HCT116 (cell line): ENCODE data around the gene ADAMTS20. TPM values are rescaled to one million over a fixed set of nuclear protein-coding genes. Genes with fewer than 3 reads are reported as not detected.

Experiments used
- ATAC-seq: fragments of 200-7000 bp; cut with Tn5 transposase; 2 replicates; pipeline ENCODE4 v1.9.1; 2020; ENCODE audit warnings: mild to moderate bottlenecking, moderate library complexity
- BruUV-seq: library from RNA; stranded (reverse); fragments of 400-500 nt; replicated peaks from 2 replicates; lab custom pipeline; 2021; lab: Mats Ljungman, UMichigan
- CTCF ChIA-PET: fragments of 300-600 bp; sonication (Branson Sonifier 250); formaldehyde crosslinking; loops from one replicate; lab custom pipeline; 2021; ENCODE audit warnings: antibody characterized with exemption; lab: Charles Lee
- POLR2A ChIA-PET: fragments of 300-600, 350-600 bp; sonication (Branson Sonifier 250); formaldehyde crosslinking; loops from one replicate; lab custom pipeline; 2021; ENCODE audit warnings: antibody characterized with exemption; lab: Charles Lee
- RAD21 ChIA-PET, 2 experiments: fragments of 300-600 bp; sonication (Branson Sonifier 250); formaldehyde crosslinking; loops; one replicate each; lab custom pipeline; 2023; ENCODE audit warnings: low total read pairs in 2 of 2; ENCODE audit not compliant: uncharacterized antibody in 2 of 2, unreplicated experiment in 2 of 2, low non-redundant PET in 1 of 2; lab: Charles Lee
- DNase-seq: peaks from one replicate; pipeline ENCODE4 v3.0.0-alpha.2; 2010; ENCODE audit warnings: low read depth, low spot score
- H2AFZ ChIP-seq: fragments of 200-600 bp; shearing (Covaris generic), sonication (generic); 2 replicates; pipeline ENCODE4 v1.6.1; 2017; ENCODE audit warnings: low read depth, mixed run types, mixed read lengths, antibody characterized with exemption, low read length; ENCODE audit not compliant: poor library complexity, severe bottlenecking
- H3K27ac ChIP-seq: 2 replicates; pipeline ENCODE4 v1.5.1; 2012; ENCODE audit warnings: low read depth, low read length
- H3K27me3 ChIP-seq: fragments of 200-600 bp; sonication (generic); 2 replicates; pipeline ENCODE4 v1.6.1; 2016; ENCODE audit warnings: mixed run types, low read length, mixed read lengths; ENCODE audit not compliant: insufficient read depth
- H3K36me3 ChIP-seq, 2 experiments: fragments of 200-500 bp in 1 of 2; fragments of 200-600 bp in 1 of 2; sonication (Bioruptor generic) in 1 of 2; sonication (generic) in 1 of 2; 2 replicates each; pipeline versions ENCODE4 v1.5.1 to v1.6.1; 2014 to 2016; ENCODE audit warnings: low read length in 2 of 2, inconsistent platforms in 1 of 2, mixed read lengths in 1 of 2, mixed run types in 1 of 2; ENCODE audit not compliant: insufficient read depth in 2 of 2, control insufficient read depth in 1 of 2
- H3K4me1 ChIP-seq, 2 experiments: fragments of 200-600 bp in 1 of 2; sonication (generic) in 1 of 2; 2 replicates each; pipeline versions ENCODE4 v1.5.1 to v1.6.1; 2012 to 2017; ENCODE audit warnings: low read length in 2 of 2, inconsistent platforms in 1 of 2, mild to moderate bottlenecking in 1 of 2, mixed read lengths in 1 of 2, mixed run types in 1 of 2, moderate library complexity in 1 of 2; ENCODE audit not compliant: insufficient read depth in 2 of 2, control insufficient read depth in 1 of 2
- H3K4me2 ChIP-seq: fragments of 200-600 bp; sonication (generic); 2 replicates; pipeline ENCODE4 v1.6.1; 2017; ENCODE audit warnings: mixed run types, low read length, mixed read lengths
- H3K4me3 ChIP-seq, 2 experiments: fragments of 200-600 bp in 1 of 2; sonication (generic) in 1 of 2; replicated peaks in 1 of 2; 2 replicates each; pipeline ENCODE4 v1.5.1; 2011 to 2016; ENCODE audit warnings: low read length in 2 of 2, control low read depth in 1 of 2, low read depth in 1 of 2, mild to moderate bottlenecking in 1 of 2, mixed read lengths in 1 of 2, mixed run types in 1 of 2
- H3K79me2 ChIP-seq: fragments of 200-600 bp; sonication (generic); 2 replicates; pipeline ENCODE4 v1.6.1; 2017; ENCODE audit warnings: mild to moderate bottlenecking, mixed run types, low read length, moderate library complexity, mixed read lengths; ENCODE audit not compliant: insufficient read depth
- H3K9ac ChIP-seq: fragments of 200-600 bp; sonication (generic); 2 replicates; pipeline ENCODE4 v1.6.1; 2016; ENCODE audit warnings: low read length, mixed read lengths
- H3K9me2 ChIP-seq: fragments of 200-600 bp; sonication (generic), shearing (Covaris generic); 2 replicates; pipeline ENCODE4 v1.6.1; 2017; ENCODE audit warnings: mixed run types, mild to moderate bottlenecking, moderate library complexity; ENCODE audit not compliant: insufficient read depth
- H3K9me3 ChIP-seq, 2 experiments: fragments of 200-500 bp in 1 of 2; fragments of 200-600 bp in 1 of 2; sonication (Bioruptor generic) in 1 of 2; sonication (generic) in 1 of 2; 2 replicates each; pipeline ENCODE4 v1.6.1; 2014 to 2017; ENCODE audit warnings: low read length in 2 of 2, mixed read lengths in 2 of 2, inconsistent platforms in 1 of 2, low read depth in 1 of 2, mild to moderate bottlenecking in 1 of 2, mixed run types in 1 of 2, moderate library complexity in 1 of 2; ENCODE audit not compliant: control insufficient read depth in 1 of 2, insufficient read depth in 1 of 2
- H4K20me1 ChIP-seq: fragments of 200-600 bp; sonication (generic), shearing (Covaris generic); 2 replicates; pipeline ENCODE4 v1.6.1; 2017; ENCODE audit warnings: mixed run types, mild to moderate bottlenecking, moderate library complexity; ENCODE audit not compliant: insufficient read depth
- CEBPB ChIP-seq: IDR thresholded peaks from 2 replicates; pipeline ENCODE4 v1.6.1; 2012; ENCODE audit warnings: low read depth
- CTCF ChIP-seq, 3 experiments: fragments of 200-600 bp in 1 of 3; sonication (generic) in 1 of 3; IDR thresholded peaks in 2 of 3; conservative IDR thresholded peaks in 1 of 3; 2 replicates each; pipeline ENCODE4 v1.5.1; 2012 to 2017; ENCODE audit warnings: low read depth in 2 of 3, low read length in 2 of 3, antibody characterized with exemption in 1 of 3, borderline replicate concordance in 1 of 3, control low read depth in 1 of 3, mild to moderate bottlenecking in 1 of 3, mixed read lengths in 1 of 3, mixed run types in 1 of 3, moderate library complexity in 1 of 3; ENCODE audit not compliant: insufficient read depth in 1 of 3
- EGR1 ChIP-seq: IDR thresholded peaks from 2 replicates; pipeline ENCODE4 v1.6.1; 2012; ENCODE audit warnings: low read depth
- EZH2 ChIP-seq: fragments of 200-600 bp; sonication (generic); IDR thresholded peaks from 2 replicates; pipeline ENCODE4 v1.6.1; 2017; ENCODE audit warnings: antibody characterized with exemption, mixed run types
- FOSL1 ChIP-seq: IDR thresholded peaks from 2 replicates; pipeline ENCODE4 v1.6.1; 2012; ENCODE audit warnings: low read depth
- JUND ChIP-seq: IDR thresholded peaks from 2 replicates; pipeline ENCODE4 v1.6.1; 2012
- MAX ChIP-seq: IDR thresholded peaks from 2 replicates; pipeline ENCODE4 v1.6.1; 2012
- POLR2A ChIP-seq: IDR thresholded peaks from 2 replicates; pipeline ENCODE4 v1.7.0; 2011; ENCODE audit warnings: borderline replicate concordance; ENCODE audit not compliant: insufficient read depth, insufficient read length; ENCODE audit errors: extremely low read depth
- RAD21 ChIP-seq: IDR thresholded peaks from 2 replicates; pipeline ENCODE4 v1.6.1; 2012; ENCODE audit warnings: low read depth, mild to moderate bottlenecking
- SP1 ChIP-seq: IDR thresholded peaks from 2 replicates; pipeline ENCODE4 v1.6.1; 2012; ENCODE audit warnings: low read depth
- YY1 ChIP-seq: IDR thresholded peaks from 2 replicates; pipeline ENCODE4 v1.6.1; 2011; ENCODE audit warnings: low read length, low read depth, moderate library complexity, mild to moderate bottlenecking; ENCODE audit not compliant: insufficient replicate concordance; ENCODE audit errors: extremely low read depth
- intact Hi-C: fragments of 100-400 bp; cut with micrococcal nuclease; formaldehyde crosslinking; loops from 2 replicates; pipeline ENCODE4 v1.10.0; 2022
- total RNA-seq: library from RNA; stranded (reverse); gene quantifications from one replicate; pipeline ENCODE4 v1.2.1, GENCODE V29; 2021; ENCODE audit not compliant: unreplicated experiment
- TF ChIP-seq, protein P1 (sequence below): IDR thresholded peaks from 2 replicates; pipeline ENCODE4 v1.6.1; 2012

Gene ADAMTS20
- total RNA-seq, 1 experiment from 2014 or later = not detected

- Histone ChIP-seq H3K27me3 (no peaks in the 10 kb centered on the region), H3K4me2 (no peak overlapping the region), H3K36me3 (no peaks in the 10 kb centered on the region), H3K9ac (no peak overlapping the region), H4K20me1 (no peaks in the 10 kb centered on the region), H3K4me1 (no peaks in the 10 kb centered on the region), H2AFZ (no peak overlapping the region), H3K4me3 (no peak overlapping the region), H3K27ac (no peak overlapping the region), H3K9me3 (no peaks in the 10 kb centered on the region), H3K79me2 (no peaks in the 10 kb centered on the region), H3K9me2 (no peaks in the 10 kb centered on the region)
- ChIA-PET POLR2A (no interaction called here), RAD21 (no interaction called here), CTCF (no interaction called here)
- BruUV-seq = no TSS peak
- no peak for DNase-seq
- TF ChIP-seq MAX (no peak), YY1 (no peak), EGR1 (no peak), FOSL1 (no peak), RAD21 (no peak), CEBPB (no peak), SP1 (no peak), POLR2A (no peak), CTCF (IDR thresholded peaks at IDR 0.05 in 2 of 3, conservative IDR thresholded peaks at IDR 0.05 in 1 of 3; ENCODE audit: borderline replicate concordance in 1 of 3, insufficient read depth in 1 of 3, low read depth in 2 of 3, low read length in 2 of 3) (no peak), JUND (no peak), EZH2 (no peak)
- TF ChIP-seq, protein P1, sequence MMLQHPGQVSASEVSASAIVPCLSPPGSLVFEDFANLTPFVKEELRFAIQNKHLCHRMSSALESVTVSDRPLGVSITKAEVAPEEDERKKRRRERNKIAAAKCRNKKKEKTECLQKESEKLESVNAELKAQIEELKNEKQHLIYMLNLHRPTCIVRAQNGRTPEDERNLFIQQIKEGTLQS = no peak
- ATAC-seq = no peak
- intact Hi-C loops = no loop called here
Observed at GRCh38 chr12:43599066-43599465, 47.1 kb upstream of the ADAMTS20 start.
